Activated T-helper 17 cell treated with anti-CD3 and anti-CD28 coated beads, Interleukin-2, amount 50 U/mL, for 72 hours (primary cell): ENCODE measurements around the gene IDH3B. TPM values are rescaled to one million over a fixed set of nuclear protein-coding genes. Genes with fewer than 3 reads are reported as not detected.
A peak's percentile ranks its signal among the peaks of the same experiment; 100 is the strongest.

Experiments
- ATAC-seq: fragments of 150-1000 bp; cut with Tn5 transposase; replicated peaks from 2 replicates; pipeline ENCODE4 v1.10.0; 2021; ENCODE audit warnings: mild to moderate bottlenecking, moderate library complexity
- H3K27ac Mint-ChIP-seq: one replicate; pipeline ENCODE4 v1.8.0; 2022; ENCODE audit warnings: mixed read lengths
- H3K27me3 Mint-ChIP-seq: one replicate; pipeline ENCODE4 v1.8.0; 2022; ENCODE audit warnings: mixed read lengths
- H3K36me3 Mint-ChIP-seq: one replicate; pipeline ENCODE4 v1.8.0; 2022; ENCODE audit warnings: low read depth, mild to moderate bottlenecking, mixed read lengths
- H3K4me1 Mint-ChIP-seq: one replicate; pipeline ENCODE4 v1.8.0; 2022; ENCODE audit warnings: mixed read lengths
- H3K4me3 Mint-ChIP-seq: one replicate; pipeline ENCODE4 v1.8.0; 2022; ENCODE audit warnings: mild to moderate bottlenecking, mixed read lengths
- H3K9me3 Mint-ChIP-seq: one replicate; pipeline ENCODE4 v1.8.0; 2022; ENCODE audit warnings: mixed read lengths
- total RNA-seq, 2 donors: library from RNA; stranded (reverse); gene quantifications; one replicate each; pipeline ENCODE4 v1.2.3, GENCODE V29; 2022

IDH3B gene
- total RNA-seq, 2 donors from 2014 or later, result 85.7 to 123 TPM

DNA sequence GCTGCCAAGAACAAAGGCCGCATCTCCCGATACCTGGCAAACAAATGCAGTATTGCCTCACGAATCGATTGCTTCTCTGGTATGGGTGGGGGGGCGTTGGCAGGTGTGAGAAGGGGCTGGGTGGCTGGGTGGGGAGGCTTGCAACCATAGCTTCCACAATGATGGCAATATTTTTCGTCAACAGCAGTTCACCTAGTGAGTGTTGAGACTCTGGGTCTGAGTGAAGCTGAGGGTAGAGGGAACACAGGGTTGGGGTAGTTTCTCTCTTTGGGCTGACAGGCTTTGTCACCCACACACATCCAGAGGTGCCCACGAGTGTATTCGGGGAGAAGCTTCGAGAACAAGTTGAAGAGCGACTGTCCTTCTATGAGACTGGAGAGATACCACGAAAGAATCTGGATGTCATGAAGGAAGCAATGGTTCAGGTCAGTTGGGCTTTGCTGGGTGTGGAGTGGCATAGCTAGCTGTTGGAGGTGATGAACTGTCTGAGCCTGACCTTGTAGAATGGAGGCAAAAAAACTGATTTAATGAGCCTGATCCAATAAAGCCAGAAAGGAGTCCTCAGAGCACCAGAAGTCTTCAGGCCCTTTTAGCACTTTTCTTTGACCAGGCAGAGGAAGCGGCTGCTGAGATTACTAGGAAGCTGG lies 7.4 kb downstream of the IDH3B start:
- H3K4me3 Mint-ChIP-seq, result peak overlapping the region; percentile 81
- ATAC-seq, result no peak
- H3K9me3 Mint-ChIP-seq, result no peaks in the 10 kb centered on the region
- no peaks in the 10 kb centered on the region for H3K27me3 Mint-ChIP-seq
- peaks cover 30% of the 10 kb centered on the region for H3K4me1 Mint-ChIP-seq
- H3K36me3 Mint-ChIP-seq, result peaks cover 96% of the 10 kb centered on the region
- peak overlapping the region; percentile 75 for H3K27ac Mint-ChIP-seq

DNA sequence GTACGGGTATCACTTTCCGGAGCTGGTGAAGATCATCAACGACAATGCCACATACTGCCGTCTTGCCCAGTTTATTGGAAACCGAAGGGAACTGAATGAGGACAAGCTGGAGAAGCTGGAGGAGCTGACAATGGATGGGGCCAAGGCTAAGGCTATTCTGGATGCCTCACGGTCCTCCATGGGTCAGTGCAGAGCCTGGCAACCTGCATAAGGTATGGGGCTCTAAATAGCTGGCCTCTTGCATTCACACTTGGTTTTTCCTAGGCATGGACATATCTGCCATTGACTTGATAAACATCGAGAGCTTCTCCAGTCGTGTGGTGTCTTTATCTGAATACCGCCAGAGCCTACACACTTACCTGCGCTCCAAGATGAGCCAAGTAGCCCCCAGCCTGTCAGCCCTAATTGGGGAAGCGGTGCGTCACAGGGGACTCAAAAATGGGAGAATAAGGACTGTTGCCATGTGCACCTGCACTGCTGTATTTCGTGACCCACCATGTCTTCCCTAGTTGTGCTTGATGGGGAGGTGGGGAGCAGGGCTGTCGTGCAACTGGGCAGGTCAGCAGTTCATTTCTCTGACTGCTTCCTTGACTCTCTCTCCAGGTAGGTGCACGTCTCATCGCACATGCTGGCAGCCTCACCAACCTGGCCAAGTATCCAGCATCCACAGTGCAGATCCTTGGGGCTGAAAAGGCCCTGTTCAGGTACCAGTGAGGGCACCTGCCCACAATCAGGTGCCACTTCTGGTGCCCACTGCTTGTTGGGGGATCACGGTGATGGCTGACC lies 8.5 kb downstream of the IDH3B start:
- H3K9me3 Mint-ChIP-seq, result no peaks in the 10 kb centered on the region
- peaks cover 86% of the 10 kb centered on the region for H3K36me3 Mint-ChIP-seq
- no peak for ATAC-seq
- H3K27me3 Mint-ChIP-seq, result no peaks in the 10 kb centered on the region
- peak overlapping the region; percentile 89 for H3K27ac Mint-ChIP-seq
- H3K4me1 Mint-ChIP-seq, result peaks cover 28% of the 10 kb centered on the region
- H3K4me3 Mint-ChIP-seq, result peak overlapping the region; percentile 81

DNA sequence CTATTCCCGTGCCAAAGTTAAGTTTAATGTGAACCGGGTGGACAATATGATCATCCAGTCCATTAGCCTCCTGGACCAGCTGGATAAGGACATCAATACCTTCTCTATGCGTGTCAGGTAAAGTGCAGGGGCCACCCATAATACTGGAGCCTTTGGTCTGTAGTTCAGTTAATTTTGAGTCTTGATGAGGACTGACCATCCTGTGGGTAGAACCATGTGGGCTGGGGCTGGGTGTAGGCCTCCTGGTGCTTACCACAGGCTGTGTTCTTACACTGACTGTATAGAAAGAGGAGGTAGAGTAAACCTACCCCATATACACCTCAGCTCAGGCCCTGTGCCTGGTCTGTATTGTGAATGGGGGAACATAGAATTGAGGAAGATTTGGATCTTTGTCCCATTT lies 9.2 kb downstream of the IDH3B start:
- ATAC-seq, result no peak
- no peaks in the 10 kb centered on the region for H3K27me3 Mint-ChIP-seq
- peaks cover 28% of the 10 kb centered on the region for H3K4me1 Mint-ChIP-seq
- peaks cover 79% of the 10 kb centered on the region for H3K36me3 Mint-ChIP-seq
- H3K4me3 Mint-ChIP-seq, result peak overlapping the region; percentile 81
- no peaks in the 10 kb centered on the region for H3K9me3 Mint-ChIP-seq
- H3K27ac Mint-ChIP-seq, result peak overlapping the region; percentile 89

DNA sequence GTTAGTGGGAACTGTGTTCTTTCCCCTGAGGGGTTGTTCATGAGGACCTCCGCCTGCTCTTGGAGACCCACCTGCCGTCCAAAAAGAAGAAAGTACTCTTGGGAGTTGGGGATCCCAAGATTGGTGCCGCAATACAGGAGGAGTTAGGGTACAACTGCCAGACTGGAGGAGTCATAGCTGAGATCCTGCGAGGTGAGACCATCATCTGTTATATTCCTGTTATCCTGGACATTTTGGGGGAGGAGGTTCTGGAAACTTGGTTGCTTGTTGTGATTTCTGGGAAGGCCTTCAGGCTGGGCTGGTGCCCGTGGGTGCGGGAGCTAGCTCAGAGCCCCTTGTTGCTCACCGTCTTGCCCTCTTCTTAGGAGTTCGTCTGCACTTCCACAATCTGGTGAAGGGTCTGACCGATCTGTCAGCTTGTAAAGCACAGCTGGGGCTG lies 9.6 kb downstream of the IDH3B start:
- Mint-ChIP-seq H3K27me3 (no peaks in the 10 kb centered on the region), H3K9me3 (no peaks in the 10 kb centered on the region), H3K27ac (peak overlapping the region; percentile 89), H3K4me1 (peaks cover 28% of the 10 kb centered on the region), H3K36me3 (peaks cover 75% of the 10 kb centered on the region), H3K4me3 (peak overlapping the region; percentile 81)
- no peak for ATAC-seq

DNA sequence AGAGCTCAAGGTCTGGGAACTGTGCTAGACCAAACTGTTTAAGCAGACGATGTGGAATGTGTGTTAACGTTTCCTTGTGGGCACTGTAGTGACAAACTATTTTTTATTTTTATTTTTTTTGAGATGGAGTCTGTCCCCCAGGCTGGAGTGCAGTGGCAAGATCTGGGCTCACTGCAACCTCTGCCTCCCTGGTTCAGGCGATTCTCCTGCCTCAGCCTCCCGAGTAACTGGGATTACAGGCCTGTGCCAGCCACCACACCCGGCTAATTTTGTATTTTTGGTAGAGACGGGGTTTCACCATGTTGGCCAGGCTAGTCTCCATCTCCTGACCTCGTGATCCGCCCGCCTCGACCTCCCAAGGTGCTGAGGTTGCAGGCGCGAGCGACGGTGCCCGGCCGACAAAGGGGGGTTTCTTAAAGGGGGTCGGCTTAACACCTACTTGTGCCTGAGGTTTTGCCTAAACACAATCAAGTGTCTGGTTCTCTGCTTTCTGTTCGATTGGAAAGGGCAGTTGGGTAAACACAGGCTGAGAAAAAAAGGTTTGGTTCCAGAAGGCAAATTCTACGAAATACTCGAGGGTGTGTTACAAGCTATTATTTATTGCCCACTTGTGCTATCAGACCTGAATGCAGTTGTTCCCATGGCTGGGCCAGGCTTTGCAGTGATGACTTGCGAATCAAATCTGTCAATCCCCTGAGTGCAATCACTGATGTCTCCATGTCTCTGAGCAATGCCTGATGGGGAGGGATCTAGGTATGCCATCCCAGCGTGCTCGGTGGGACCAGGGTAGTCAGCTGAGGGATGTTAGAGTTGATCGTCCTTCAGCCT lies 10.2 kb downstream of the IDH3B start:
- Mint-ChIP-seq H3K4me1 (peaks cover 23% of the 10 kb centered on the region), H3K9me3 (no peaks in the 10 kb centered on the region), H3K4me3 (peak overlapping the region; percentile 81), H3K27ac (peak overlapping the region; percentile 89), H3K36me3 (peaks cover 69% of the 10 kb centered on the region), H3K27me3 (no peaks in the 10 kb centered on the region)
- ATAC-seq, result no peak

DNA sequence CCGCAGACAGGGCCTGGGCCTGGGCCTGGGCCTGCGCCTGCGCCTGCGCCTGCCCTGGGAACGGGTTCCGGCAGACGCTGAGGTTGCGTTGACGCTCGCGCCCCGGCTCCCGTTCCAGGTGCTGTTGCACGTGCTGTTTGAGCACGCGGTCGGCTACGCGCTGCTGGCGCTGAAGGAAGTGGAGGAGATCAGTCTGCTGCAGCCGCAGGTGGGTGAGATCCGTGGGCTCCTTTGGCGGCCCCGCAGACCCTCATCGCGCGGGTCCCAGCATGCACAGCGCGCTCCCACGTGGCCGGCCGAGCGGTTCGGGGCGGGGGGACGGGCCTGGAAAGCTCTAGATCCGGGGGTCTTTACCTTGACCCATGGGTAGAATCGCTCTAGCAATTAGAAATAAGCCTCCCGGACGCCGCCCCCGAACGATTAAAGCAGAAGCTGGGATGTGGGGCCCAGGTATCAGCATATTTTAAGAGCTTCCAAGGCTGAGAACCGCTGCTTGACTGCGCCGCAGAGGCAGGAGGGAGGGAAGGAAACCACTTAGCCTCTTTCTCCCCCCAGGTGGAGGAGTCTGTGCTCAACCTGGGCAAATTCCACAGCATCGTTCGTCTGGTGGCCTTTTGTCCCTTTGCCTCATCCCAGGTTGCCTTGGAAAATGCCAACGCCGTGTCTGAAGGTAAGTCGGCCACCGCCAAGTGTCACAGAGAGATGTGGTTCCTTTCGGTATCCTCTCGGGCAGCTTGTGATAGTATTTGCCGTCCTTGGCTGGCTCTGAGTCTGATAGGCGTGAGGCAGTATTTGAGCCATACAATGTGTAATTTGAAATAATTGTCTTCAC lies 11.1 kb downstream of the IDH3B start:
- Mint-ChIP-seq H3K27ac (peak overlapping the region; percentile 89), H3K4me1 (peaks cover 19% of the 10 kb centered on the region), H3K4me3 (peak overlapping the region; percentile 81), H3K36me3 (peaks cover 60% of the 10 kb centered on the region), H3K27me3 (no peaks in the 10 kb centered on the region), H3K9me3 (no peaks in the 10 kb centered on the region)
- ATAC-seq, result peak; percentile 57

DNA sequence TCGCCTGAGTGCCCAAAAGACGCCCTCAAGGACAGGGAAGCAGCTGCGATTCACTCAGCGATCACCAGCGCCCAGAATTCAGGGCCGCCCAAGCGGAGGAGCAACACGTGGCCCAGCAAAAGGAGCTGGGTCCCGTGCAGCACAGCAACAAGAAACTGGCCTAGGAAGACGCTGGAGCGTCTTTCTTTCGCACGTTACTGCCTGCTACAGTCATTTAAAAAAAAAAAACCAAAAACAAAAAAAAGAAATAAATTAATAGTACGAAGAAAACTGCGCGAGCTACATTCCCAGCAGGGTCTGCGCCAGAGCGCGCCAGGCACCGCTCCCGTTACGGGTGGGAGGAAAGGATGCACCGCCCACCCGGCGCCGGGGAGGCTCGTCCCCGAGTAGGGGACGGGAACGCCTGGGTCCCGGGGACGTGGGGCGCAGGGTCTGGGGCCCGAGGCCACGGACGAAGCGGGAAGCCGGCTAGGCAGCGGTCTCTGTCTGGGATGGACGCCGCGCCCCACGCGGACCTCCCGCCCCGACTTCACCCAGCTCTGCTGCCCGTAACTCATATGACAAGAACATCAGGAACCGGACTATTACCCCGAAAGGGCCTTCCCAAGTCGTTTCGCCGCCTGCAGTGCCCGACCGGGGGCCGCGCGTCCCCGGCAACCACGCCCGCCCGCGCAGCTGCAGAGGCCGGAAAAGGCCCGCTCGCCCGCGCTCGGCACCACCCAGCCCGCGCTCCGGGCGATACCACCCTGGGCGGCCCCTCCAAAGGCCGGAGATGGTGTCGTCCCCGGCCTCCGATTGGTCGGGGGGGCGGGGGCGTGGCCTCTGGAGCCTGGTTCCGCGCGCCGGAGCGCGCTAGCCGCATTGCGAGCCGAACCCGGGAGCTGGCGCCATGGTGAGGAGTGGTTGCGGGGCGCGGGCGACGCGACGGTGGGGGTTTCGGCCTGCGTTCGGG lies 12.0 kb downstream of the IDH3B start, which contains the start of gene NOP56:
TSS of gene NOP56 (plus strand) at position 861 of the 952 bp plus-strand sequence. CDS start at position 890, 29 bp downstream.
- no peaks in the 10 kb centered on the region for H3K9me3 Mint-ChIP-seq
- peaks cover 51% of the 10 kb centered on the region for H3K36me3 Mint-ChIP-seq
- peak; percentile 91 for ATAC-seq
- peak within 1 kb of the TSS; percentile 89 for H3K27ac Mint-ChIP-seq
- H3K4me1 Mint-ChIP-seq, result peaks cover 16% of the 10 kb centered on the region
- H3K4me3 Mint-ChIP-seq, result peak within 1 kb of the TSS; percentile 81
- no peaks in the 10 kb centered on the region for H3K27me3 Mint-ChIP-seq

DNA sequence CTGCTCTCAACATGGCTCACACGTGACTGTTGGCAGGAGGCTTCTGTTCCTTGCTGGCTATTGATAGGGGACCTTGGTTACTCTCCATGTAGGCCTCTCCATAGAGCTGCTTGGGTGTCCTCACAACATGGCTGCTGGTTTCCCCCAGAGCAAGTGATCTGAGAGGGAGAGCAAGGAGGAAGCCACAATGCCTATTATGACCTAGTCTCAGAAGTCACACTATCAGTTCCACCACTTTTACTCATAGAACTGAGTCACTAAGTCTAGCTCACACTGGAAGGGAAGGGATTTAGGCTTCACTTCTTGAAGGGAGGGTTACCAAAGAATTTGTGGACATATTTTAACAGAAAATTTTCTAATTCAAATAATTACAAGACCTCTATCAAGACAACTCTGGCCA lies 20.3 kb downstream of the IDH3B start:
- Mint-ChIP-seq H3K27ac (no peak overlapping the region), H3K4me1 (no peaks in the 10 kb centered on the region), H3K36me3 (no peaks in the 10 kb centered on the region), H3K4me3 (no peak overlapping the region), H3K9me3 (no peaks in the 10 kb centered on the region), H3K27me3 (no peaks in the 10 kb centered on the region)
- peak; percentile 55 for ATAC-seq

DNA sequence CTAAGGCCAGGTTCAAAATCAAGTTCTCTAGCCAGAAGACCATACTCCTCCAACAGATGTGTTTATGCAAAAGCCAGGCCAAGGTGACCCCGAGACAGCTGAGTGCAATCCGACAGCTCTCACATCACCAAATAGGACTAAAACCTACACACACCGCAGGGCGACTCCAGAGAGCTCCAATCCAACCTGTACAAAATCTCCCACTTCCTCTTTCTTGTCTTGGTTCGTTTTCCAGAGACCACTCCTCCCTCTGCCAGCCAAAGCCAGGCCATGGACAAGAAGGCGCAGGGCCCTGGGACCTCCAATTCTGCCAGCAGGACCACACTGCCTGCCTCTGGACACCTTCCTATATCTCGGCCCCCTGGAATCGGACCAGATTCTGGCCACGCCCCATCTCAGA lies 23.1 kb downstream of the IDH3B start:
- no peak overlapping the region for H3K27ac Mint-ChIP-seq
- H3K4me1 Mint-ChIP-seq, result no peaks in the 10 kb centered on the region
- H3K4me3 Mint-ChIP-seq, result no peak overlapping the region
- ATAC-seq, result no peak
- H3K9me3 Mint-ChIP-seq, result no peaks in the 10 kb centered on the region
- no peaks in the 10 kb centered on the region for H3K36me3 Mint-ChIP-seq
- no peaks in the 10 kb centered on the region for H3K27me3 Mint-ChIP-seq

DNA sequence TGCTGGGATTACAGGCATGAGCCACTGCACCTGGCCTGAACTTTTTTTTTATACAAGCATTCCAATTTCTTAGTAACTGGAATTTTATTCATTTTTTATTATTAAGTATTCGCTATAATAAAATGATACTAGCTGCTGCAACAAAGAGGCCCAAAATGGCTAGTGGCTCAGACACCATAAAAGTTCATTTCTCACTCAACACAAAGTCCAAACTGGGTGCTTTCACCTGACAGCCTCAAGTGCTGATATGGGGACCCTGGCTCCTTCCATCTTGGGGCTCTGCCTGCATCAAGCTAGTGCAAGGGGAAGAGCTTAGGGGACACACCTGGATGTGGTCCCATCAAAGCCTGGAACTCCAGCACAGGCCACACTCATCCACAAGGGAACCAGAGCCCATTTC lies 23.8 kb downstream of the IDH3B start:
- Mint-ChIP-seq H3K27ac (no peak overlapping the region), H3K27me3 (no peaks in the 10 kb centered on the region), H3K4me3 (no peak overlapping the region), H3K9me3 (no peaks in the 10 kb centered on the region), H3K36me3 (no peaks in the 10 kb centered on the region), H3K4me1 (no peaks in the 10 kb centered on the region)
- ATAC-seq, result no peak

DNA sequence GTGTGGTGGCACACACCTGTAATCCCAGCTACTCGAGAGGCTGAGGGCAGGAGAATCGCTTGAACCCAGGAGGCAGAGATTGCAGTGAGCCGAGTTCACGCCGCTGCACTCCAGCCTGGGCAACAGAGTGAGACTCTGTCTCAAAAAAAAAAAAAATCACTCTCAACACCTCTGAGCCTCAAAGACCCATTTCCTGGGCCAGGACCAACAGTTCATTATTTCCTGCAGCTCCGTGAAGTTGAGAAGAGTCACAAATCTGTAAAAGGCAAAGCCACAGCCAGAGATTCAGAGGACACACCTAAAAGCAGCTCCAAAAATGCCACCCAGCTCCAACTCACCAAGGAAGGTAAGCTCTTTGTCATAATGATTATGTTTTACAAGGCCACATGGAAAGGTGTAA lies 26.8 kb downstream of the IDH3B start:
- Mint-ChIP-seq H3K9me3 (no peaks in the 10 kb centered on the region), H3K4me1 (no peaks in the 10 kb centered on the region), H3K27me3 (peaks cover 8% of the 10 kb centered on the region), H3K27ac (no peak overlapping the region), H3K4me3 (no peak overlapping the region), H3K36me3 (no peaks in the 10 kb centered on the region)
- no peak for ATAC-seq

DNA sequence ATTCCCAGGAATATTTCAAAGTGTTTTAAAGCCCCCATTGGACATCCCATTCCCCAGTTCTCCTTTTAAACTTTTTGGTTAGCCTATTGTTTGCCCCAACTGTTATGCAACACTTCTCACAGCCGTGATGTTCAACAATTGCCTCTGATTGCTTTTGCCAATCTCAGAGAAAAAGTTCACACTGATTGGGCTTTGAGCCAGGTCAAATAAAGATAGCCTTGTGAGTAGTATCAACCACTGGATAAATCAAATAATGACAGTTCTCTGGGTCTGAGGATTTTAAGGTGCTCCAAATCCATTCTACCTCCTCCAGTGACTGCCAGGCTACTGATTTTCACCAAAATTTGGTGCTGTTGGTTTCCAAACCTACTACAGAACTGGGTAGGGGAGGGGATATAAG lies 30.6 kb downstream of the IDH3B start:
- Mint-ChIP-seq H3K4me3 (no peak overlapping the region), H3K4me1 (no peaks in the 10 kb centered on the region), H3K27ac (no peak overlapping the region), H3K36me3 (no peaks in the 10 kb centered on the region), H3K27me3 (peaks cover 19% of the 10 kb centered on the region), H3K9me3 (peaks cover 6% of the 10 kb centered on the region)
- ATAC-seq, result no peak

DNA sequence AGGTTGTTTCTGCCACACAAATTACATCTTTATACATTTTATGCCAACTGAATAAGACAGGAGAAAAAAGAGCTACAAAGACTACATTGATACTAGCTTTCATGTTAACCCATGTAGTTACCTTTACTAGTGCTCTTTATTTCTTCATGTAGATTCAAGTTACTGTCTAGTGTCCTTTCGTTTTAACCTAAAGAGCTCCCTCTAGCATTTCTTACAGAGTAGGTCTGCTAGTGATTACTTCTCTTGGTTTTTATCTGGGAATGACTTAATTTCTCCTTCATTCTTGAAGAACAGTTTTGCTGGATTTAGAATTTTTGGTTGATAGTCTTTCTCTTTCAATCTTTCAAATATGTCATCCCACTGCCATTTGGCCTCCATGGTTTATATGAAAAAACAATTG lies 32.8 kb downstream of the IDH3B start:
- H3K27ac Mint-ChIP-seq, result no peak overlapping the region
- H3K4me1 Mint-ChIP-seq, result no peaks in the 10 kb centered on the region
- H3K36me3 Mint-ChIP-seq, result no peaks in the 10 kb centered on the region
- ATAC-seq, result no peak
- peaks cover 10% of the 10 kb centered on the region for H3K9me3 Mint-ChIP-seq
- no peak overlapping the region for H3K4me3 Mint-ChIP-seq
- H3K27me3 Mint-ChIP-seq, result peaks cover 26% of the 10 kb centered on the region
